Skeletal muscle satellite cell (primary cell): ENCODE results near the gene RING1.

ENCODE experiments used
- H3K27me3 ChIP-seq: 2 replicates; pipeline ENCODE4 v1.7.0; 2013; ENCODE audit warnings: low read length; ENCODE audit not compliant: control insufficient read depth, insufficient read depth
- H3K36me3 ChIP-seq: 2 replicates; pipeline ENCODE4 v1.7.0; 2013; ENCODE audit warnings: mild to moderate bottlenecking, control low read depth, low read length; ENCODE audit not compliant: insufficient read depth
- H3K4me1 ChIP-seq: 2 replicates; pipeline ENCODE4 v1.7.0; 2013; ENCODE audit warnings: low read length; ENCODE audit not compliant: control insufficient read depth, insufficient read depth
- H3K4me2 ChIP-seq: 2 replicates; pipeline ENCODE4 v1.7.0; 2013; ENCODE audit warnings: mild to moderate bottlenecking, low read length
- H3K4me3 ChIP-seq: 2 replicates; pipeline ENCODE4 v1.7.0; 2013; ENCODE audit warnings: low read length
- H3K9ac ChIP-seq: 2 replicates; pipeline ENCODE4 v1.7.0; 2013; ENCODE audit warnings: mild to moderate bottlenecking, low read depth, low read length, moderate library complexity
- H3K9me3 ChIP-seq: replicated peaks from 2 replicates; pipeline ENCODE4 v1.7.0; 2013; ENCODE audit warnings: mild to moderate bottlenecking, control low read depth, low read length

The RING1 gene

DNA sequence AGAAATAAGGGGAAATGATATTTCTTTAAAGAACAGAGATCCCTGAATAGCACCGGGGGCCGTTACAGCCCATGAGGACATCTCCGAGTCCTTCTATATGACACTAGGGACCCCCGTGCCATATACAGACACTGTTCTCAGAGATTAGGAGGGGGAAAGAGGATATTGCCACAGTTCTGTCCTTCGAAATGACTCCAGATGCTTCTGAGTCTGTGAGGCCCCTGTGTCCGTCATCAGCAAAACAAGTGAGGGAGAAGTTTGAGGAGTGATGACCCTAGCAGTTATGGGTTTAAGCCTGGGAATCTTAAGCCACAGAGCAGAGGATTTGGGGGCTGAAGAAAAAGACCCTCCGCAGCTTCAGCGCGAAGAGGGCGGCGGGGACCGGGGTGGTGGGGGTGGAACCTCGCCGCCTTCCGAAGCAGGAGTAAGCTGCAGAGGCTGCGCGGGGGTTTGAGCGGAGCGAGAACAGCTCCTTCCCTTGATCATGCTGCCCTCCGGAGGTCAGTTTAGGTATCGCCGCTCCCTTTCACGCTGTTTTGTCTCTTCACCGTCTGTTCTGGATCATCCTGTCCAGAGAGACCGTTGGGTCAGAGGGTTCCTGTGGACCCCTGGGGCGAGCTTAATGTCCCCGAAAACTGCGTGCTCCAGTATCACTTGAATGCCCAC lies 39.8 kb downstream of the RING1 start:
- H3K9me3 ChIP-seq = no peaks in the 10 kb centered on the region
- H3K36me3 ChIP-seq = peaks cover 10% of the 10 kb centered on the region
- H3K4me1 ChIP-seq = peaks cover 29% of the 10 kb centered on the region
- peaks cover 5% of the 10 kb centered on the region for H3K27me3 ChIP-seq
- peak overlapping the region; percentile 96 for H3K4me2 ChIP-seq
- H3K4me3 ChIP-seq = peak overlapping the region; percentile 72
- H3K9ac ChIP-seq = peak overlapping the region; percentile 85

DNA sequence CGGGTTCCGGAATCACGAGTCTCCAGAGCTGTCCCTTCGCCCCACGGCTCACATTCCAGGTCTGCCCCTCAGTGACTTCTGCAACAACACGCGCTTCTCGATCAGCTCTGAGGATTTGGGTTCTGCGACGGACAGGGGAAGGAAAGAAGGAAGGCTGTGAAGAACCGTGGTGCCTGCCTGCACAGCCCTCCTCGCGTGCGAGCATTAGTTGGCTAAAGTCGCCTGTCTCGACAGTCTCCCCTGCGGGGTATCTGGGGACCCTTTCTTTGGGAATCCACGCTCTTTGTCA lies 40.3 kb downstream of the RING1 start:
- Histone ChIP-seq H3K4me3 (peak overlapping the region; percentile 72), H3K27me3 (no peaks in the 10 kb centered on the region), H3K9ac (peak overlapping the region; percentile 85), H3K9me3 (no peaks in the 10 kb centered on the region), H3K4me2 (peak overlapping the region; percentile 96), H3K4me1 (peaks cover 29% of the 10 kb centered on the region), H3K36me3 (peaks cover 10% of the 10 kb centered on the region)

DNA sequence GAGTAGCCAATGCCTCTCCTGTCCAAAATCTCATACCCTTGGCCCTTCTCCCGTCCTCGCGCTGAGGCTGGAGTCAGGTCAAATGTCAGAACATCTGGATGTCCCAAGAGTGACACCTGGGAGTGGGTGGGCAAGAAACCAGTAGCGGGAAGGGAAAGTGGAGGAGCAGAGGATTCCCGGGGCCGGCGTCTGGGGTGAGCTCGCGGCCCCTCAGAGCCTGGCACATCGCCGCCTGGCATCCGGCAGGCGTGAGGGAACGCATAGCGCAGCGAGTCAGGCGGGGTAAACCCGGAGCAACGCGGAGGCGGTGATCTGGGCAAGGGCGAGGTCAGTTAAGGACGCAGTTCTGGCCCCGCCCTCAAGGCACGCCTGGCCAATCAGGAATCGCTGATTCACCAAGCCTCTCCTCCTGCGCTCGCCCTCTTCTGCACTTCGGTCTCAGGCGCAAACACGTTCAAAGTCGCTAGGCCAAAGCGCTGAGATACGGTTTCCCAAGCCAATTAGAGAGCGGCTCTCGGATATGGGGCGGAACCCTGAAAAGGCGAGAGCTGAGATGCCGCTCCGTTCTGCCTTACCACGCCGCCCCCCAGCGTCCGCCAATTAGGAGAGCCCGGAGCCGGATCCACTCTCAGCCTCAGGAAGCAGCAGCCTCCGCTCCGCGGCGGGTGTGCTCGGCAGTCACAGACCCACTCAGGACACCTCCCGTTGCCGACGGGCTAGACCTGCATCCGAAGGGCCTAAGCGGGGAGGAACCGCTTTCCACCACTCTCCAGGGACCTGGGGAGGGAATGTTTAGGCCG lies 40.8 kb downstream of the RING1 start:
- H3K4me1 ChIP-seq = peaks cover 29% of the 10 kb centered on the region
- H3K9ac ChIP-seq = peak overlapping the region; percentile 90
- peak overlapping the region; percentile 81 for H3K4me3 ChIP-seq

DNA sequence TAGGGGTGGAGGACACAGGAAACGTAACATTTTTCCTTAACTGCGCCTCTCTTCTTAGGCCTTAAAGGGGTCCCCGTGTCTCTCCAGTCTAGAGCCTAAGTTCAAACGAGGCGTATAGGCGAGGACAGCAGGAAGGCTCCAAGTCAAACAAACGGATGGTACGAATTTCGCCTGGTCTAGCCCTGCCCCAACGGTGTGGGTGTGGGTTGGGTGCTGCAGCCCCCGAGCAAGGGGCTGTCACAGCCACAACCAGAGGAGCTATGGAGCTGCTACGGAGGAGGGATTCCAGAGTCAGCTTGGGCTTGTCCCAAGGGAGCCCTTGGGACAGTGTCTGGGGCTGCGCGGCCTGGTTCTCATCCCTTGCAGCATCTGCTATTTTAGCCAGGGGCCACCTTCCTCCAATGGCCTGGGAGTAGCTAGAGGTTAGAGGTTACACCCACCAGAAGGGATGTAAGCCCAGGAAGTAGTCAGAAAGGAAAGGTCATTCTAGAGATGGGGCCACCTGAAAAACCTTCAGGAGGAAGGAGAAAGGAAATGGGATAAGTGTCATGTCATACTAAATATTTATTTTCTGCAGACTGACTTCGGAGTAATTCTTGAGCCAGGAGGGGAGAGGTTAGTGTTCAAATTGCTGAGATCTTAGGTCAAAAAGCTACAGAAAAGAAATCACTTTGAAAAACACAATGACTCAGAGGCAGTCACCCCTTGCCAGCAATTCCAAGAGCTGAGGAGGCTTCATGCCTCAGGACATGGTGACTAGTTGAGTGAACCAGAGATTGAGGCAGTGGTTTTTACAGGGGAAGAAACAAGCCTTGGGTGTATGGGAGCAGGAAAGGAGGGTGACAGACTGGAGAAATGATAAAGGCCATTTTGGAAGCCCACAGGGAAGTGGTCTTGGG lies 41.7 kb downstream of the RING1 start:
- no peaks in the 10 kb centered on the region for H3K9me3 ChIP-seq
- H3K4me3 ChIP-seq = peak overlapping the region; percentile 81
- peaks cover 29% of the 10 kb centered on the region for H3K4me1 ChIP-seq
- peak overlapping the region; percentile 96 for H3K4me2 ChIP-seq
- no peaks in the 10 kb centered on the region for H3K27me3 ChIP-seq
- peaks cover 10% of the 10 kb centered on the region for H3K36me3 ChIP-seq
- H3K9ac ChIP-seq = peak overlapping the region; percentile 90

More for the DNA sequence above, 40.8 kb downstream of the RING1 start:
- Histone ChIP-seq H3K27me3 (no peaks in the 10 kb centered on the region), H3K4me2 (peak overlapping the region; percentile 96), H3K36me3 (peaks cover 10% of the 10 kb centered on the region), H3K9me3 (no peaks in the 10 kb centered on the region)

DNA sequence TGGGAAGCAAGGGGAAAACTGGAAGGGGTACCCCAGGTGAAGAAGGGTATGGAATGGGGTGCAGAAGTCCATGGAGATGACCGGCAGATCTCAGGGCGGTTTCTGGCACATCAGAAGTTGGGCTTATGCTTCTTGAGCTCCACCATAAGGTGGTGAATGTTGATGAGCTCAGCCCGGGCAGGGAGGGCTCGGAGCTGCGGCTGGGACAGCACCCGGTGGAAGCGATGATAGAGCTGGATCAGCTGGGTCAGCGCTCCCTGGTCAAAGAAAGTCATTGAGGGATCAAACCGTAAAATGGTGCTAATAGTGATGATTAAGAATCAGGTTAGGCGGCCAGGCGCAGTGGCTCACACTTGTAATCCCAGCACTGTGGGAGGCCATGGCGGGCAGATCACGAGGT lies 42.4 kb downstream of the RING1 start:
- Histone ChIP-seq H3K4me1 (peaks cover 29% of the 10 kb centered on the region), H3K27me3 (no peaks in the 10 kb centered on the region), H3K9me3 (no peaks in the 10 kb centered on the region), H3K4me2 (peak overlapping the region; percentile 96), H3K9ac (no peak overlapping the region), H3K36me3 (peaks cover 10% of the 10 kb centered on the region), H3K4me3 (peak overlapping the region; percentile 51)

DNA sequence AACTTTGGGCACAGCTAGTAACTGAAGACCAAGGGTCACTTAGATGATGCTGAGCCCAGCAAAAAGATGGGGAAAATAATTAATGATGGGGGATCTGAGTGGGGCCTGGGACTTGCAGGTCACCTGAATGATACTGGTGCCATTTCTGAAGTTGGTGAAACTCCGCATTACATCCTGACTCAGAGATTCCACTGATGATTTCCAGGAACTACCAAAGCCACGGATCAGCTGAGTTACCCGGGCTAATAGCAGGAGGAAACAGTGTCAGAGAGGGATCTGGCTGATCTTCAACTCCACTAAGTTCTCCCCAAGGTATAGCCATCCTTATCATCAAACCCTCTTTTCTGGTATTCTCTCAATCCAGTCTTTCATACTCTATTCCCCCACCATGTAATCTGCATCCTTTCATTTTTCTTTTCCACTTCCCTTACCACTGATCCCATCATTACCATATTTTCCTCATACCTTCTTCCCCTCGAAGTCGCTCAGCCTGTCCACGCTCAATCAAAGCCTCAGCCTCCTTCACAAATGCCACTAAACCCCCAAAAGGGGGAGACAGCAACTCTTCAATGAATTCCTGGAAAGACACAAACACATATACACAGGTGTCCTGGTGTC lies 43.2 kb downstream of the RING1 start:
- Histone ChIP-seq H3K4me3 (no peak overlapping the region), H3K36me3 (peaks cover 10% of the 10 kb centered on the region)

DNA sequence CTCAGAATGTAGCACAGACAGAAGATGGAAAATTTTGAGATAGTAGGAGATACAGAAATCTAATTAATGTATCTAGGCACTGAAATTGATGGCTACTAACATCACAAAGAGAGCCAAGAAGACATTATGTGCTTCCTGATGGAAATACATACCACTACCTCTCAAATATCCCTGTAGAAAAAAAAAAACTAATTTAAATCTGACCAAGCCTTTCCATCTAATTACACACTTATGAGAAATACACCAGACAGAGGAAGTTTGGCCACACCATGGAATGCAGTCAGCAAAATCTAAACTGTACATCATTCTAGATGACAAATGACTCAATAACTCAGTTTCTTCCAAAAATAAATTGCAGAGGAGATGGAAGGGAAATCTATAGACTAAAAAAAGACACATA lies 44.5 kb downstream of the RING1 start:
- H3K4me1 ChIP-seq = peaks cover 29% of the 10 kb centered on the region
- no peaks in the 10 kb centered on the region for H3K27me3 ChIP-seq
- H3K9ac ChIP-seq = no peak overlapping the region
- no peak overlapping the region for H3K4me2 ChIP-seq
- H3K4me3 ChIP-seq = no peak overlapping the region
- H3K36me3 ChIP-seq = peaks cover 10% of the 10 kb centered on the region
- no peaks in the 10 kb centered on the region for H3K9me3 ChIP-seq

More for the DNA sequence above, 43.2 kb downstream of the RING1 start:
- Histone ChIP-seq H3K27me3 (no peaks in the 10 kb centered on the region), H3K9ac (no peak overlapping the region), H3K4me2 (no peak overlapping the region), H3K9me3 (no peaks in the 10 kb centered on the region), H3K4me1 (peaks cover 29% of the 10 kb centered on the region)

DNA sequence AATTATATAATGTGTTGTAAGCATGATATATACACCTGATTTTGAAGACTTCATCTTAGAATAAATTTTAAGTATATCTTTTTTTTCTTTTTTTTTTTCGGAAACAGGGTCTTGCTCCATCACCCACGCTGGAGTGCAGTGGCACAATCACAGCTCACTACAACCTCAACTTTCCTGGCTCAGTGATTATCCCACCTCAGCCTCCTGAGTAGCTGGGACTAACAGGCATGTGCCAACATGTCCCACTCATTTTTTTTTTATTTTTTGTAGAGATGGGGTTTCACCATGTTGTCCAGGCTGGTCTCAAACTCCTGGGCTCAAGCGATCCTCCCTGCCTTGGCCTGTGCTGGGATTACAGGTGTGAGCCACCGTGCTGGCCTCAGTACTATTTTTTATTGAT lies 46.3 kb downstream of the RING1 start:
- Histone ChIP-seq H3K4me2 (no peak overlapping the region), H3K36me3 (peaks cover 10% of the 10 kb centered on the region), H3K4me3 (no peak overlapping the region), H3K4me1 (peaks cover 18% of the 10 kb centered on the region), H3K9ac (no peak overlapping the region), H3K9me3 (no peaks in the 10 kb centered on the region), H3K27me3 (no peaks in the 10 kb centered on the region)

DNA sequence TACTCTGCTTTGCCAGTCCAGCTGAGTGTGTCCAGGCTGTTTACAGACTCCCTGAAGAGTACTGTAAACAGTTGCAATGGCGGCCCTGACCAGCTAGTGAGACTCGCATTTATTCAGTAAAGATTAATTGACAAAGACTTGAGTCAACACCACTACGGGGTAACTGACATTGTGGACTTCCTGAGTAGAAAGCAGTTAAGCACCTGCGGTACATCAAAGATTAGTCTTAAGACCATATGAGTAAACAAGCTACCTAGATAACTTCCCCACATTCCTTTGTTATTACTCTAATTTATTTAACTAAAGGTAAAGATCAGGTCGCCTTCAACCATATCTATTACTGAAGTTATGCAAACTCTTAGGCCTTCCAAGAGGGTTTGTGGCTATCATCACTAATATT lies 50.7 kb downstream of the RING1 start:
- Histone ChIP-seq H3K4me3 (no peak overlapping the region), H3K36me3 (peaks cover 15% of the 10 kb centered on the region), H3K27me3 (no peaks in the 10 kb centered on the region), H3K4me1 (peaks cover 16% of the 10 kb centered on the region), H3K4me2 (no peak overlapping the region), H3K9me3 (no peaks in the 10 kb centered on the region), H3K9ac (no peak overlapping the region)
